K562 (cell line): Measurements from ENCODE around the gene STK11. TPM values are rescaled to one million over a fixed set of nuclear protein-coding genes. Genes with fewer than 3 reads are reported as not detected.

ENCODE experiments used
- ELF2 ChIP-seq: fragments of 250-450 bp; sonication (Bioruptor Pico); IDR thresholded peaks from 2 replicates; pipeline ENCODE4 v1.5.0; 2021; ENCODE audit warnings: mild to moderate bottlenecking
- LCOR ChIP-seq: sonication (generic); formaldehyde crosslinking; IDR thresholded peaks from 2 replicates; pipeline ENCODE4 v1.8.0; 2022; ENCODE audit warnings: mild to moderate bottlenecking, missing genetic modification reagents
- MEIS2 ChIP-seq: fragments of 450-650 bp; IDR thresholded peaks from 2 replicates; pipeline ENCODE4 v1.6.1; 2014; ENCODE audit warnings: mild to moderate bottlenecking; ENCODE audit not compliant: partially characterized antibody
- NFIX ChIP-seq: fragments of 250-450 bp; sonication (Bioruptor Pico); IDR thresholded peaks from 2 replicates; pipeline ENCODE4 v1.4.0; 2020; ENCODE audit warnings: low read depth, mild to moderate bottlenecking, moderate library complexity
- NR3C1 ChIP-seq: sonication (generic); formaldehyde crosslinking; IDR thresholded peaks from 2 replicates; pipeline ENCODE4 v1.8.1; 2022; ENCODE audit warnings: missing genetic modification reagents
- PTTG1 ChIP-seq: fragments of 450-650 bp; IDR thresholded peaks from 2 replicates; pipeline ENCODE4 v1.6.1; 2016; ENCODE audit warnings: low read depth, mild to moderate bottlenecking, missing genetic modification characterization, missing compliant biosample characterization
- RBFOX2 ChIP-seq: fragments of 200-400 bp; formaldehyde crosslinking; IDR thresholded peaks from 2 replicates; pipeline ENCODE4 v1.6.1; 2017; ENCODE audit warnings: low read depth, mild to moderate bottlenecking, low read length, moderate library complexity
- RBM22 ChIP-seq: fragments of 200-400 bp; formaldehyde crosslinking; IDR thresholded peaks from 2 replicates; pipeline ENCODE4 v1.6.1; 2018; ENCODE audit warnings: low read length, low read depth; ENCODE audit not compliant: poor library complexity, severe bottlenecking
- RBM34 ChIP-seq: fragments of 200-400 bp; formaldehyde crosslinking; IDR thresholded peaks from 2 replicates; pipeline ENCODE4 v1.6.1; 2018; ENCODE audit warnings: low read length, borderline replicate concordance; ENCODE audit not compliant: insufficient read depth
- RFX5 ChIP-seq: IDR thresholded peaks from 2 replicates; pipeline ENCODE4 v1.6.1; 2011; ENCODE audit warnings: low read depth, mild to moderate bottlenecking, improper control_type of control experiment, low read length
- SMC3 ChIP-seq: conservative IDR thresholded peaks from 2 replicates; pipeline ENCODE4 v1.6.1; 2011; ENCODE audit warnings: low read depth, low read length, improper control_type of control experiment; ENCODE audit not compliant: insufficient read depth
- XRCC3 ChIP-seq: fragments of 450-650 bp; IDR thresholded peaks from 2 replicates; pipeline ENCODE4 v1.6.1; 2017; ENCODE audit warnings: mild to moderate bottlenecking, moderate library complexity
- ZBED1 ChIP-seq: IDR thresholded peaks from 2 replicates; pipeline ENCODE4 v1.6.1; 2014
- ZBTB1 ChIP-seq: sonication (generic); formaldehyde crosslinking; IDR thresholded peaks from 2 replicates; pipeline ENCODE4 v1.8.1; 2023; ENCODE audit warnings: missing genetic modification reagents, low read depth, mild to moderate bottlenecking, borderline replicate concordance
- ZFPM2 ChIP-seq: fragments of 250-450 bp; sonication (Bioruptor Pico); IDR thresholded peaks from 2 replicates; pipeline ENCODE4 v1.5.1; 2022; ENCODE audit warnings: mild to moderate bottlenecking
- ZNF507 ChIP-seq: conservative IDR thresholded peaks from 2 replicates; pipeline ENCODE4 v1.6.1; 2017; ENCODE audit warnings: missing genetic modification characterization, missing compliant biosample characterization
- ZNF696 ChIP-seq: fragments of 250-450 bp; sonication (Bioruptor Pico); conservative IDR thresholded peaks from 2 replicates; pipeline ENCODE4 v1.4.0; 2020; ENCODE audit warnings: mild to moderate bottlenecking, moderate library complexity
- ZNF778 ChIP-seq: fragments of 450-650 bp; formaldehyde crosslinking; IDR thresholded peaks from 2 replicates; pipeline ENCODE4 v1.4.0; 2020; ENCODE audit warnings: mild to moderate bottlenecking, moderate library complexity
- polyA plus RNA-seq, 8 experiments: library from polyadenylated mRNA; depleted of rRNA in 4 of 8; stranded (reverse) in 5 of 8; unstranded in 3 of 8; fragments of >200 nt; fragmentation: Nextera tagmentation in 2 of 8; fragmentation: Illumina TruSeq in 1 of 8; extraction: Ambion mirVana in 2 of 8; extraction: Trizol in 1 of 8; gene quantifications; 2 replicates each; pipeline versions ENCODE4 v1.2.1 to v1.2.3, GENCODE V29; 2011 to 2014; ENCODE audit warnings: inconsistent platforms in 1 of 8, missing spikeins in 1 of 8
- total RNA-seq, 7 experiments: library from RNA; depleted of rRNA in 6 of 7; stranded (reverse); fragments of >200 nt in 6 of 7; fragmentation: Illumina TruSeq in 2 of 7; extraction: Trizol in 2 of 7; gene quantifications; 2 replicates each; pipeline versions ENCODE4 v1.2.1 to v1.2.3, GENCODE V29; 2011 to 2021; ENCODE audit warnings: low replicate concordance in 1 of 7
- TF ChIP-seq, protein P1 (sequence below): fragments of 450-650 bp; formaldehyde crosslinking; conservative IDR thresholded peaks from 2 replicates; pipeline ENCODE4 v1.4.0; 2022; ENCODE audit warnings: mild to moderate bottlenecking, missing genetic modification characterization
- TF ChIP-seq, protein P2 (sequence below), 2 experiments: fragments of 250-450 bp in 1 of 2; fragments of 450-650 bp in 1 of 2; sonication (Bioruptor Pico) in 1 of 2; IDR thresholded peaks; 2 replicates each; pipeline versions ENCODE4 v1.6.1 to v1.8.0; 2016 to 2021; ENCODE audit warnings: mild to moderate bottlenecking in 2 of 2, moderate library complexity in 2 of 2, missing compliant biosample characterization in 1 of 2, missing genetic modification characterization in 1 of 2
- TF ChIP-seq, protein P3 (sequence below): fragments of 450-650 bp; IDR thresholded peaks from 2 replicates; pipeline ENCODE4 v1.6.1; 2014; ENCODE audit warnings: low read depth, mild to moderate bottlenecking, moderate library complexity, borderline replicate concordance

Gene STK11
- total and polyA plus RNA-seq, 9 of the 15 experiments (the other 6 are each of a cell fraction or from before 2014, with no cell fraction given): 0.15 to 96.5 (median 31.7) TPM

DNA sequence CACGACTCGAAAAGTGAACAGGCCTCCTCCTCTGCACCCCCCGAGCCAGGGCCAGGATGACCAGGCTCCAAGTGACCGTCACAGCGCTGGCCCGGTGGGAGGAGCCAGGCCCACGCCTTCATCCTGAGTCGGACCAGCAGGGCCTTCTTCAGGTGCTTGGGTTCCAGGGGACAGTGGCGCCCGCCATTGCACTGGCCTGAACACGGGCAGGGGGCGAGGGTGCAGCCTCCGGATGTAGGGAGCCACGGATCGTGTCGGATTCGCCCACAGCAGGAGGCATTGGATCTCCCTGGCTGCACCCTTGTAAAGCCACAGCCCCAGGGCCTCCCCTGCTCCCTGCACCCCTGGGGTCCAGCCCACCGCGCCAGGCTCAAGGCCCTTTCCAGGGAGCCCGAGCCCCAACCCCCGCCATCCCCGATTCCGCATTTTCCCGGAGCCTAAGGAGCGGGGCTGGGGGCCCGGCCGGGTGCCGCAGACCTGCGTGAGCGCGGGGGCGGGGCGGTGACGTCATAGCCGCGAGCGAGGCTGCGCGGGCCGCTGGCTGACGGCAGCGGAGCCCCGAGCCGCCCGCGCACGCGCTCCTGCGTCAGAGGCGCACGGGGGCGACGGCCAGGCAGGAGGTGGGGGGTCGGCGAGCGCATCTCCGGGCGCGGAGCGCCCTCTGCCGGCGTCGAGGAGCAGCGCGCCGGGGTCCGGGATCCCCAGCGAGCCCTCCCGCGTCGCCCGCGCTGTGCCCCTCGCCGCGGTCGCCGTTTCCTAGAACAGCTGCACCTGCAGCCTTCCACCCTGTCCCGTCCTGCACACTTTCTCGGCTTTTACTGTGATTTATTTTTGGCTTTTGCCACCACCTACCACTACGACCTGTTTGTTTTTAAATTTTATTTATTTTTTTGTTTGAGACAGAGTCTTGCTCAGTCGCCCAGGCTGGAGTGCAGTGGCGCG is 34.5 kb downstream of the STK11 start (continued):
- TF ChIP-seq, protein P1, sequence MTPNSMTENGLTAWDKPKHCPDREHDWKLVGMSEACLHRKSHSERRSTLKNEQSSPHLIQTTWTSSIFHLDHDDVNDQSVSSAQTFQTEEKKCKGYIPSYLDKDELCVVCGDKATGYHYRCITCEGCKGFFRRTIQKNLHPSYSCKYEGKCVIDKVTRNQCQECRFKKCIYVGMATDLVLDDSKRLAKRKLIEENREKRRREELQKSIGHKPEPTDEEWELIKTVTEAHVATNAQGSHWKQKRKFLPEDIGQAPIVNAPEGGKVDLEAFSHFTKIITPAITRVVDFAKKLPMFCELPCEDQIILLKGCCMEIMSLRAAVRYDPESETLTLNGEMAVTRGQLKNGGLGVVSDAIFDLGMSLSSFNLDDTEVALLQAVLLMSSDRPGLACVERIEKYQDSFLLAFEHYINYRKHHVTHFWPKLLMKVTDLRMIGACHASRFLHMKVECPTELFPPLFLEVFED (CRISPR knock-in tag): no peak
- TF ChIP-seq, protein P2, sequence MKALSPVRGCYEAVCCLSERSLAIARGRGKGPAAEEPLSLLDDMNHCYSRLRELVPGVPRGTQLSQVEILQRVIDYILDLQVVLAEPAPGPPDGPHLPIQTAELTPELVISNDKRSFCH (CRISPR knock-in tag; IDR thresholded peaks at IDR 0.05): no peak
- TF ChIP-seq, protein P2 (tag; IDR thresholded peaks at IDR 0.05): 0 out of 2 replicates have a peak, but pooled peaks have one; percentile 66
- no peak for TF ChIP-seq ZNF696 (CRISPR knock-in tag)
- TF ChIP-seq LCOR (CRISPR knock-in tag): no peak
- TF ChIP-seq RFX5: peak; percentile 55; the same call in 1 of the 2 replicates
- no peak for TF ChIP-seq ELF2 (CRISPR knock-in tag)
- TF ChIP-seq, protein P3, sequence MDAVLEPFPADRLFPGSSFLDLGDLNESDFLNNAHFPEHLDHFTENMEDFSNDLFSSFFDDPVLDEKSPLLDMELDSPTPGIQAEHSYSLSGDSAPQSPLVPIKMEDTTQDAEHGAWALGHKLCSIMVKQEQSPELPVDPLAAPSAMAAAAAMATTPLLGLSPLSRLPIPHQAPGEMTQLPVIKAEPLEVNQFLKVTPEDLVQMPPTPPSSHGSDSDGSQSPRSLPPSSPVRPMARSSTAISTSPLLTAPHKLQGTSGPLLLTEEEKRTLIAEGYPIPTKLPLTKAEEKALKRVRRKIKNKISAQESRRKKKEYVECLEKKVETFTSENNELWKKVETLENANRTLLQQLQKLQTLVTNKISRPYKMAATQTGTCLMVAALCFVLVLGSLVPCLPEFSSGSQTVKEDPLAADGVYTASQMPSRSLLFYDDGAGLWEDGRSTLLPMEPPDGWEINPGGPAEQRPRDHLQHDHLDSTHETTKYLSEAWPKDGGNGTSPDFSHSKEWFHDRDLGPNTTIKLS: no peak; the same call in 1 of the 2 replicates
- TF ChIP-seq ZBED1: no peak
- TF ChIP-seq ZFPM2: no peak
- no peak for TF ChIP-seq NFIX (CRISPR knock-in tag)
- peak; percentile 89 for TF ChIP-seq MEIS2
- peak; percentile 85 for TF ChIP-seq SMC3
- TF ChIP-seq XRCC3: no peak
- no peak for TF ChIP-seq ZNF507 (tag)
- TF ChIP-seq RBFOX2: peak; percentile 73
- TF ChIP-seq ZBTB1 (CRISPR knock-in tag): no peak
- no peak for TF ChIP-seq ZNF778
- TF ChIP-seq RBM34: no peak
- TF ChIP-seq RBM22: no peak
- no peak for TF ChIP-seq NR3C1 (CRISPR knock-in tag)
- no peak for TF ChIP-seq PTTG1 (tag)
